Endothelial cell (in vitro differentiated cells): ENCODE results near the gene POC1A. TPM values are rescaled to one million over a fixed set of nuclear protein-coding genes. Genes with fewer than 3 reads are reported as not detected.

Experiments
- DNase-seq: peaks from one replicate; pipeline ENCODE4 v3.0.0; 2021; ENCODE audit warnings: low spot score
- H3K27ac Mint-ChIP-seq: one replicate; pipeline ENCODE4 v1.8.0; 2021; ENCODE audit warnings: mixed read lengths, inconsistent platforms; ENCODE audit not compliant: unreplicated experiment
- H3K27me3 Mint-ChIP-seq: one replicate; pipeline ENCODE4 v1.8.0; 2021; ENCODE audit warnings: mild to moderate bottlenecking, moderate library complexity, mixed read lengths, inconsistent platforms; ENCODE audit not compliant: unreplicated experiment
- H3K36me3 Mint-ChIP-seq: one replicate; pipeline ENCODE4 v1.8.0; 2021; ENCODE audit warnings: mild to moderate bottlenecking, low read depth, mixed read lengths, inconsistent platforms; ENCODE audit not compliant: unreplicated experiment
- H3K4me1 Mint-ChIP-seq: one replicate; pipeline ENCODE4 v1.8.0; 2021; ENCODE audit warnings: mild to moderate bottlenecking, mixed read lengths, inconsistent platforms; ENCODE audit not compliant: unreplicated experiment
- H3K4me3 Mint-ChIP-seq: one replicate; pipeline ENCODE4 v1.8.0; 2021; ENCODE audit warnings: mild to moderate bottlenecking, mixed read lengths, inconsistent platforms; ENCODE audit not compliant: unreplicated experiment
- H3K9me3 Mint-ChIP-seq: one replicate; pipeline ENCODE4 v1.8.0; 2021; ENCODE audit warnings: mixed read lengths, inconsistent platforms; ENCODE audit not compliant: unreplicated experiment
- total RNA-seq: library from RNA; stranded (reverse); fragmentation: NEBNext Ultra II Directional; extraction: Animal tissue kit (Norgen Biotek cat#: 25700); gene quantifications from one replicate; pipeline ENCODE4 v1.2.1, GENCODE V29; 2021; ENCODE audit not compliant: unreplicated experiment
- TF ChIP-seq, protein P1 (sequence below): fragments of 200-600 bp; sonication (generic); IDR thresholded peaks from one replicate; pipeline ENCODE4 v1.5.0; 2021; ENCODE audit warnings: antibody characterized with exemption; ENCODE audit not compliant: unreplicated experiment

The POC1A gene
- total RNA-seq, 1 donor from 2014 or later = 7.5 TPM

DNA sequence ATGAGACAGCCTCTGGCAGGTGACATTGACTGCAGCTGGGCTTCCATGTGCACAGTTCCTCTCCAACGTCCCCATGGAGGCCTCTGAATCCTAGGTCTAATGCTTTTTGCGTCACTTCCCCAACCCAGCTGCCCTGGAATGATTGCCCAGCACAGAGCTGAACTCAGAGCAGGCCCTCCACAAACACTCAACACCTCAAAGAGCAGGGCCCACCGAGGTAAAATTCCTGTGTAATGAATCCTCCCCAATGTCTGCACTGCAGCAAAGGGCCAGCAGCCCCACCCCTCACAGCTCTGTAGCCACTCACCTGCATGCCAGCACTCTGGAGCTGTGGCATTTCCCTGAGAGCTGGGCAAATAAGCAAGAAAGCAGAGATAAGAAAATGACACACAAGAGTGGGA is 55.2 kb downstream of the POC1A start:
- peak overlapping the region; percentile 16 for H3K4me3 Mint-ChIP-seq
- no peaks in the 10 kb centered on the region for H3K4me1 Mint-ChIP-seq
- H3K27me3 Mint-ChIP-seq = peaks cover 4% of the 10 kb centered on the region
- TF ChIP-seq, protein P1, sequence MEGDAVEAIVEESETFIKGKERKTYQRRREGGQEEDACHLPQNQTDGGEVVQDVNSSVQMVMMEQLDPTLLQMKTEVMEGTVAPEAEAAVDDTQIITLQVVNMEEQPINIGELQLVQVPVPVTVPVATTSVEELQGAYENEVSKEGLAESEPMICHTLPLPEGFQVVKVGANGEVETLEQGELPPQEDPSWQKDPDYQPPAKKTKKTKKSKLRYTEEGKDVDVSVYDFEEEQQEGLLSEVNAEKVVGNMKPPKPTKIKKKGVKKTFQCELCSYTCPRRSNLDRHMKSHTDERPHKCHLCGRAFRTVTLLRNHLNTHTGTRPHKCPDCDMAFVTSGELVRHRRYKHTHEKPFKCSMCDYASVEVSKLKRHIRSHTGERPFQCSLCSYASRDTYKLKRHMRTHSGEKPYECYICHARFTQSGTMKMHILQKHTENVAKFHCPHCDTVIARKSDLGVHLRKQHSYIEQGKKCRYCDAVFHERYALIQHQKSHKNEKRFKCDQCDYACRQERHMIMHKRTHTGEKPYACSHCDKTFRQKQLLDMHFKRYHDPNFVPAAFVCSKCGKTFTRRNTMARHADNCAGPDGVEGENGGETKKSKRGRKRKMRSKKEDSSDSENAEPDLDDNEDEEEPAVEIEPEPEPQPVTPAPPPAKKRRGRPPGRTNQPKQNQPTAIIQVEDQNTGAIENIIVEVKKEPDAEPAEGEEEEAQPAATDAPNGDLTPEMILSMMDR = no peak
- H3K36me3 Mint-ChIP-seq = peaks cover 18% of the 10 kb centered on the region
- no peak for DNase-seq
- no peak overlapping the region for H3K27ac Mint-ChIP-seq
- H3K9me3 Mint-ChIP-seq = no peaks in the 10 kb centered on the region

DNA sequence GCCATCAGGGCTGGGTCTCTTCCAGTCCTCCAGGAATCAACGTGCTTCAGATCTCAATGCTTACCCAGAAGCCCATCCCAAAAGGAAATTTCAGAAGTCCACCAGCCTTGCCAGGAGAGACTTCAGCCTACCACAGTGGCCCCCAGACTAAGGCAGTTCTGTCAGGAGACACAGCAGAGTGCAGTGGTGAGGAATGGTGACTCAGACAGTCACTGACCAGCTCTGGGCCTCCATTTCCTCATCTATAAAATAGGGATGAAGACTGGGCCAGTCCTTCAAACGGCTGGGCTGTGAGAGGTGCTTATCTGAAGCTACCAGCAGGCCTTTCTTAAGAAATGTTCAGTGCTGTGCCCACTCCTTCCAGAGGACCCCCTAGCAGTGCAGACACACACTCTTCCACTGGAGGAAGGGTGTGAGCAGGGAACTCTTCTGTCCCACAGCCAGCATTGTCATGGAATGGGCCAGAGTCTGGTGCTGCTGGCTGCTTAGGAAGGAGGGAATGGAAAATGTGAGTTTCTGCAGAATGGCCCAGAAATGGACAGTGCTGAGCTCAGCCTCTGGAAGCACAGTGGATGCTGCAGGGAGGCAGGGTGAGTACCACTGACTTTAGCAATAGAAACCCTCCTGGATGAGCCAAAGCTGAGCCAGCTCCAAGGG is 56.2 kb downstream of the POC1A start:
- TF ChIP-seq, protein P1 = no peak
- H3K27me3 Mint-ChIP-seq = peaks cover 4% of the 10 kb centered on the region
- no peak overlapping the region for H3K4me3 Mint-ChIP-seq
- H3K36me3 Mint-ChIP-seq = peaks cover 18% of the 10 kb centered on the region
- no peak overlapping the region for H3K27ac Mint-ChIP-seq
- H3K9me3 Mint-ChIP-seq = no peaks in the 10 kb centered on the region
- DNase-seq = no peak
- H3K4me1 Mint-ChIP-seq = no peaks in the 10 kb centered on the region

DNA sequence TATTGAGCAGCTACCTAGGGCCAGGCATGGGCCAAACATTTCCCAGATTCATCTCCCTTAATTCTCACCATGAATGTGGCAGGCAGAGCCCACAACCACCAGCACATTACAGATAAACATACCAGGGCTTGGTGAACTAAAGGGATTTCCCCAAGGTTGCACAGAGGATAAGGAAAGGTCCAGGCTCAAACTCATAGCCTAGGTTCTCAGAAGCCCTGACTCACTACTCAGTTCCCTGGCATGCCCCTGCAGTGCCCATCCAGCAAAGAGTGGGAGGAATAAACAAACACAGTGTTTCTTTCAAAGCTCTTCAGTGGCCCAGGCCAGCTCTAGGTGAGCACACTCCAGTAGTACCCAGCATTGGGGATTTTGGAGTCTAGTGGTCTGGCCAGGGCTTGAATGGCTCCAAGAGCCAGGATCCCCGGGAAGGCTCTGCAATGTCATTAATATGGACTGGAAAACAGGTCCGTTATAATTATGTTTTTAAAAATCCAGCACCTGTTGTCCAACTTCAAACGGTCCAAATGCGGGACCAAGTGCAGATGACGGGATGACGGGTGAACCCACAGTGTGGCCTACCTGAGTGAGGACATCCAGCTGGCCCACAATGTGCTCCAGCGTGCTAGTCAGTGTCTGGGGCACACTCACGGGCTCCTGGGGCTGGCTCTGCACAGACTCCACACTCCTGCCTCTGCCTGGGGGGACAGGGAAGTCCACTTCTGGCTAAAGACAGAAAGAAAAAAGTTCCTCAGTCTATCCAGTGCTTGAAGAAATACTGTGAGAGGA is 58.0 kb downstream of the POC1A start:
- no peak overlapping the region for H3K27ac Mint-ChIP-seq
- H3K36me3 Mint-ChIP-seq = peaks cover 18% of the 10 kb centered on the region
- peaks cover 6% of the 10 kb centered on the region for H3K27me3 Mint-ChIP-seq

DNA sequence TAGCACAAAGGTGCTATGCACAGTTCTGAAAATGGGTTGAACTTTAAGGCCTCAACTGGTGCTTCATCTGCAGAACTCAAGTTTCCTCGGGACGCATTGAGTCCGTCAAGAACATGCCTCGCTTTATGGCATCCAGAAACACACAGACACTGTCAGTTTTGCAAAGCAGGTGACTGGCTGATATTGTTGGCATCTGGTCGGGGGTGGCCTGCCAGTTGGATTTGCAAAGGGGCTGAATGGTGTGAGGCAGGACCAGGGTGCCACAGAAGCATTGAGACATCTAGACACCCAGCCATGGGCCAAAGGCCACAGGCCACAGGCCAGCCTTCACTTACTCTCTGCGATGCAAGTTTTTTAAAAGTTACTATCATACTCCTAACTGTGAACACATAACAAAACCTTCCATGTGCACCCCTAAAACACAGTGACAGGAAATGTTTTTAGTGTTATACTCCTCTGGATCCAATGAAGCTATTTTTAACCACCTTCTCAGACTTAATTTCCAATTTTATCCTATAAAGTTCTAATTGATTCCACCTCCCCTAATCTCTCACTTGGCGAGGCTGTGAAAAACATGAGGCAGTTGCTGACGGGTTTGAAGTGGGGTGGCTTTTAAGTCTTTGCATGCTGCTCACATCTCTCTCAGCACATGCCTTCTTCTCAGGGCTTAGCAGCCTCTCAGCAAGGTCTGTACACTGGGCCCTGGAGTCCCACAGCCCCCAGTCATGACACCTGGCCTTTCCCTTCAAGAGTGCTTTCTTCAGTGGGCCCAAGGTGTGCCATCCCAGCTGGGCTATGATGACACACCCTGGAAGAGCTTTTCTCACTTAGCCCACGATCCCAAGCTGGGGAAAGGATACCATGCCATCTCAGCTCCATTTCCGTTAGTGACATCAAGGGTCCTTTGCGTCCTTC is 59.4 kb downstream of the POC1A start:
- no peak overlapping the region for H3K4me3 Mint-ChIP-seq
- no peaks in the 10 kb centered on the region for H3K4me1 Mint-ChIP-seq
- TF ChIP-seq, protein P1 = no peak
- DNase-seq = no peak
- H3K27me3 Mint-ChIP-seq = peaks cover 6% of the 10 kb centered on the region
- no peak overlapping the region for H3K27ac Mint-ChIP-seq
- no peaks in the 10 kb centered on the region for H3K9me3 Mint-ChIP-seq
- peaks cover 12% of the 10 kb centered on the region for H3K36me3 Mint-ChIP-seq

More for the DNA sequence above, 58.0 kb downstream of the POC1A start:
- no peak for DNase-seq
- no peak overlapping the region for H3K4me3 Mint-ChIP-seq
- no peaks in the 10 kb centered on the region for H3K9me3 Mint-ChIP-seq
- no peaks in the 10 kb centered on the region for H3K4me1 Mint-ChIP-seq
- TF ChIP-seq, protein P1 = no peak
